Subcutaneous adipose tissue (tissue), 4 donors: ENCODE results near the gene ADGRD1. TPM values are rescaled to one million over a fixed set of nuclear protein-coding genes. Genes with fewer than 3 reads are reported as not detected.

Source experiments
- total RNA-seq, 4 donors: library from RNA; depleted of rRNA; stranded (reverse); fragments of >200 nt; gene quantifications; one replicate each; pipeline ENCODE4 v1.1.0, GENCODE V29; 2016
- TF ChIP-seq, protein P1 (sequence below): fragments of 450-650 bp; IDR thresholded peaks from one replicate; pipeline ENCODE4 v1.5.1; 2016; ENCODE audit warnings: low read depth, mild to moderate bottlenecking, control low read depth, antibody characterized with exemption, moderate library complexity

Gene ADGRD1
- total RNA-seq, 4 donors from 2014 or later, result 16.3 to 34.1 (median 24.1) TPM

DNA sequence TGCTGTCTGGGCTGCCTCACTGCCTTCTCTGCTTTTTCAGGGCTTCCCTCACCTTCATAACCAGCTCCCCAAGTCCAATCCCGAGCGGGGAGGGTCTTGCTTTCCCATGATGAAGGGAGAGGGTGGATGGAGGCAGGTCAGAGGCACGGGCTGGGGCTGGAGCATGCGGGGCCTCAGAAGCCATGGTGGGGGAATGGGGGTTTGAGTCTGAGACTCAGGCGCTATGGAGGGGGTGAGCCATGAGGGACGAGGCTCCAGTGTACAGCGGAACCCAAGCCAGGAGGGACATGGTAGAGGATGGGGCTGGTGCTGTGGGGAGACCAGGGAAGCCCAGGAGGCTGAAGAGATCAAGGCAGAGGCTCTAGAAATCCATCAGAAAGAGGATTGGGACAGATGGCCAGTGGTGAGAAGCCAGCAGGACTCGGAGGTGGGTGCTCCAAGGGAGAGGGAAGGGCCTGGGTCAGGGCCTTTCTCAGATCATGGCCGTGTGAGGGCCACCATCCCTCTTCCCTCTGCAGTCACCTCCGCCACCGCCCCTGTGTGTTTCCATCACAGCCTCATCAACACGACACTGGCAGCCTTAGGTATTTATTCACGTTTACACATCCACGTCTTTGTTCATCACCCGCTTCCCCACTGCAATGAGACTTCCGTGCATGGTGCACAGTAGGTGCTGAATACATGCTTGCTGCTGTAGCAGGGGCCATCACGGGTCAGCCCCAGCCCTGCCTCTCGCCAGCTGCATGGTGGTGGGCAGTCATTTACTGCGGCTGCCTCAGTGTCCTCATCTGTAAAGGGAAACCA is 144.7 kb downstream of the ADGRD1 start:
- TF ChIP-seq, protein P1, sequence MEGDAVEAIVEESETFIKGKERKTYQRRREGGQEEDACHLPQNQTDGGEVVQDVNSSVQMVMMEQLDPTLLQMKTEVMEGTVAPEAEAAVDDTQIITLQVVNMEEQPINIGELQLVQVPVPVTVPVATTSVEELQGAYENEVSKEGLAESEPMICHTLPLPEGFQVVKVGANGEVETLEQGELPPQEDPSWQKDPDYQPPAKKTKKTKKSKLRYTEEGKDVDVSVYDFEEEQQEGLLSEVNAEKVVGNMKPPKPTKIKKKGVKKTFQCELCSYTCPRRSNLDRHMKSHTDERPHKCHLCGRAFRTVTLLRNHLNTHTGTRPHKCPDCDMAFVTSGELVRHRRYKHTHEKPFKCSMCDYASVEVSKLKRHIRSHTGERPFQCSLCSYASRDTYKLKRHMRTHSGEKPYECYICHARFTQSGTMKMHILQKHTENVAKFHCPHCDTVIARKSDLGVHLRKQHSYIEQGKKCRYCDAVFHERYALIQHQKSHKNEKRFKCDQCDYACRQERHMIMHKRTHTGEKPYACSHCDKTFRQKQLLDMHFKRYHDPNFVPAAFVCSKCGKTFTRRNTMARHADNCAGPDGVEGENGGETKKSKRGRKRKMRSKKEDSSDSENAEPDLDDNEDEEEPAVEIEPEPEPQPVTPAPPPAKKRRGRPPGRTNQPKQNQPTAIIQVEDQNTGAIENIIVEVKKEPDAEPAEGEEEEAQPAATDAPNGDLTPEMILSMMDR, result no peak

DNA sequence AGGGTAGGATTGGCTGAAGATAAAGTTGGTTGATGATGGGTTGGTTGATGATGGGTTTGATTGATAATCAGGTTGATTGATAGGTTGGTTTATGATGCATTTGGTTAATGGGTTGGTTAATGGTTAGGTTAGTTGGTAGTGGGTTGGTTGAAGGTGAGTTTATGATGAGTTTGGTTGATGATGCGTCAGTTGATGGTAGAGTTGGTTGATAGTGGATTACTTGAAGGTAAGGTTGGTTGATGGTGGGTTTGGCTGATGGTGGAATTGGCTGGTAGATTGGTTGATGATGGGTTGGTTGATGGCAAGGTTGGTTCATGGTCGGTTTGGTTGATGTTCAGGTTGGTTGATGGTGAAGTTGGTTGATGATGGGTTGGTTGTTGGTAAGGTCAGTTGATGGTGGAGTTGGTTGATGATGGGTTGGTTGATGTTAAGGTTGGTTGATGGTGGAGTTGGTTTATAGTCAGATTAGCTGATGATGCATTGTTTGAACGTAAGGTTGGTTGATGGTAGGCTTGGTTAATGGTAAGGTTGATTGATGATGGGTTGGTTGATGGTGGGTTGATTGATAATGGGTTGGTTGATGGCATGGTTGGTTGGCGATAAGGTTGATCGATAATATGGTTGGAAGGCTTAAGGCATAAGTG is 146.4 kb downstream of the ADGRD1 start:
- TF ChIP-seq, protein P1, result no peak

DNA sequence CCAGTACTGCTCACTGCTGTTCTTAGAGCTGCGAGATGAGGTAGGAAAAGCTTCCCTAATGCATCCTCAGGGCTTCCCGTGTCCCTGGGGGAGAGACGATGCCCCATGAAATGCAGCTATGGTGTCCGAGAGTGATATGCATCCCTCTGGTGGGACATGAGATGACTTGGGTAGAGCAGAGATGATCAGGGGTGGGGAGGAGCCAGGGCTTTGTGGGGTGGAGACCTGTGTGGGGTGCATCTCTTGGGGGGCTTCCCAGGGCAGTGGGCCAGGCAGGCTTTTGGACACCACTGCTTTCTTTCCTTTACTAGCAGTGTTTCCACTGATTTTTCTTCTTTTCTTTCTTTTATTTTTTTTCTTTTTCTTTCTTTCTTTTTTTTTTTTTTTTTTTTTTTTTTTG is 147.3 kb downstream of the ADGRD1 start:
- TF ChIP-seq, protein P1, result no peak

DNA sequence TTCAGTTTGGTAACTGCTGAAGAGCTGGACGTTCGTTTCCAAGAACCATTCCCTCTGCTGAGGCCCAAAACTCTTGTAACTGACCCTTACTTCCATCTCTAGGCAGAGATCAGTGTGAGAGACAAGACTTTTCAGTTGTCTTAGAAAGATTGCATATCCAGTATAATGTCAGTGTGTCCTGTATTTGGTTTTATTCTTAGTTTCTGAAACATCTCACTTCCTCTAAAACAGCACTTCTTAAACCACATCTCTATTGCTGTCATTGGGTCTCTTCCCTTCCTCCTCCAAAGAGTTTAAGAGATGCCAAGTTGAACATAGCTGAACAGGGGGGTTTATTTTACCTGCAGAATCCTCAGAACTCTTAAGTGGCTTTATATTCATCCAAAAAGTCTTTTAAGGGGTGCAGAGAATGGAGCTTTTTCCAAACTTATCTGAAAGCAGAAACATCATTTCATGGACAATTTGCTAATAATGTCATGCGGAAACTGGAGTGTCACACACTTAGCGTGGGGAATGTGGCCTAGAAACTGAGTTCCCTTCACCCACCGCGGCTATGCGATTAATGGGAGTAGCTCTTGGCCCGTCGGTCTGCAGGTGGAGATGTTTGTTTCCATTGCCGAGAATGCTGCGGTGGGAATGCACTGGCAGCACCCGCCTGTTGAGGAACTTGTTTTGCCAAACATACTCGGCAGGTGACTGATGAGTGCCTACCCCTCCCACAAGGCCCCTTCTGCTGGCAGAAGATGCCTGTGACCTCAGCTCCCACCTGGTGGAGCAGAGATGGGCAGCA is 148.2 kb downstream of the ADGRD1 start:
- TF ChIP-seq, protein P1, result no peak

DNA sequence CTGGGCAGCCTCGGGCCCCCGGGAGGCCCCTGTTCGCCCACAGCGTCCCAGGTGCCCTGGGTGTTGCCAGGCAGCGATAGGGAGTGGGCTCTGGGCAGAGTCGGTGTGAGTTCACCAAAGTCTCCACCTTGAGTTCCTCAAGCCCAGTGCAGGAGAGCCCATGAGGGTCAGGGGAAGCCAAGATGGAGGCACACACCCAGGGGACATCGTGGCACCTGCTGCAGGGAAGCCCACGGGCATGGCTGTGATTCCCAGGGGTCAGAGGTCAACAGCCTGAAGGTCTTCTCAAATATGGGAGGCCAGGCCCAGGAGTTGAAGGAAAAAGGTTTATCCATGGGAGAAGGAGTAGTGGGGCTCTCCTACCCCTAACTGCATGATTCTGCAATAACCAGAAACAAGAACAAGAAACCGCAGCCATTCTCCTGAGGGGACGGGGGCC is 148.8 kb downstream of the ADGRD1 start:
- TF ChIP-seq, protein P1, result no peak

DNA sequence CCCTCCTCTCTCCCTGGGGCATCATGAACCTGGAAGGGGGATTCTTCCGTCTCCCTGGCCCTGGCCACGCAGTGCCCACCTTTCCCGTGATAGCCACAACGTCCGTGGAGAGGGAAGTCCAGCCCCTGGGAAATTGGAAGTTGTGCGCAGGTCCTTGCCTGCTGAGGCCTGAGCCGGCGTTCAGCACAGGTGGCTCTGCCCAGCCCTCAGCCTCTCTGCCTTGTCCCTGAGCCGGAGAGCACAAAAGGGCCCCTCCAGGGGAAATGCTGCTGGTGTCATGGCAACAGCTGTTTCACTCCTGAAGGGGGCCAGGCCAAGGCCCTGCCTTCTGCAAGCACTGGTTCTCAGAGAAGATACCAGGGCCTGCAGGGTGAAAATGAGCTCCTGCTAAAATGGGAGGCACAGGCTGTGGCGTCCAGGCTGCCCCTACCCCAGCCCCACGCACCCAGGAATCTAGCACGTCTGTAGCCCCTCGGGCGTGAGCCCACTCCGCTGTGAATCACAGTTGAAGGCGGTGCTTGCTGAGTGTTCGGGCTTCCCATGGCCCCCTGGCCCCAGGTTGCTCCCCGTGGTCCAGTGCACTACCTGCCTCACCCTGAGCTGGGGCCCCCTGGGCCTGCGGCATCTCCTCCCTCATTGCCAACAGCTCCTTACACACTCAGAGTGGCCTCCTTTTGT is 149.4 kb downstream of the ADGRD1 start:
- TF ChIP-seq, protein P1, result no peak
